WTC11 (cell line): ENCODE results near the gene ZFX. TPM values are rescaled to one million over a fixed set of nuclear protein-coding genes. Genes with fewer than 3 reads are reported as not detected.

Source experiments
- ATAC-seq: fragments of 200-7000 bp; cut with Tn5 transposase; 2 replicates; pipeline ENCODE4 v1.10.0; 2021; ENCODE audit warnings: mild to moderate bottlenecking, moderate library complexity
- CTCF ChIA-PET: fragments of 300-600 bp; sonication (Branson Sonifier 250); formaldehyde crosslinking; loops from one replicate; lab custom pipeline; 2021; ENCODE audit warnings: antibody characterized with exemption; lab: Charles Lee
- POLR2A ChIA-PET: fragments of 350-600 bp; sonication (Branson Sonifier 250); formaldehyde crosslinking; loops from one replicate; lab custom pipeline; 2021; ENCODE audit warnings: antibody characterized with exemption; lab: Charles Lee
- DNase-seq: peaks from one replicate; pipeline ENCODE4 v3.0.0; 2021; ENCODE audit warnings: low spot score
- H3K27ac Mint-ChIP-seq: 2 replicates; pipeline ENCODE4 v1.8.0; 2021; ENCODE audit warnings: mixed read lengths
- H3K27me3 Mint-ChIP-seq: 2 replicates; pipeline ENCODE4 v1.8.0; 2021; ENCODE audit warnings: low read depth, mild to moderate bottlenecking, moderate library complexity, mixed read lengths
- H3K36me3 Mint-ChIP-seq: 2 replicates; pipeline ENCODE4 v1.8.0; 2021; ENCODE audit warnings: mixed read lengths
- H3K4me1 Mint-ChIP-seq: 2 replicates; pipeline ENCODE4 v1.8.0; 2022; ENCODE audit warnings: mixed read lengths
- H3K4me3 Mint-ChIP-seq: 2 replicates; pipeline ENCODE4 v1.8.0; 2021; ENCODE audit warnings: mild to moderate bottlenecking, moderate library complexity, mixed read lengths
- H3K9me3 Mint-ChIP-seq: 2 replicates; pipeline ENCODE4 v1.8.0; 2021; ENCODE audit warnings: mixed read lengths
- ATF1 ChIP-seq: sonication (generic); formaldehyde crosslinking; IDR thresholded peaks from 2 replicates; pipeline ENCODE4 v1.8.1; 2023; ENCODE audit warnings: mild to moderate bottlenecking, moderate library complexity, missing genetic modification reagents
- CREM ChIP-seq: sonication (generic); formaldehyde crosslinking; IDR thresholded peaks from 2 replicates; pipeline ENCODE4 v1.8.1; 2022; ENCODE audit warnings: mild to moderate bottlenecking, missing genetic modification reagents, moderate library complexity
- E2F4 ChIP-seq: sonication (generic); formaldehyde crosslinking; IDR thresholded peaks from 2 replicates; pipeline ENCODE4 v1.8.1; 2022; ENCODE audit warnings: low read depth, mild to moderate bottlenecking, moderate library complexity, missing genetic modification reagents, borderline replicate concordance
- ELF4 ChIP-seq: sonication (generic); formaldehyde crosslinking; IDR thresholded peaks from 2 replicates; pipeline ENCODE4 v1.8.1; 2022; ENCODE audit warnings: low read depth, mild to moderate bottlenecking, moderate library complexity, missing genetic modification reagents
- GABPB1 ChIP-seq: sonication (generic); formaldehyde crosslinking; IDR thresholded peaks from 2 replicates; pipeline ENCODE4 v1.8.1; 2023; ENCODE audit warnings: mild to moderate bottlenecking, missing genetic modification reagents
- GTF2I ChIP-seq: fragments of 250-450 bp; sonication (Bioruptor Pico); conservative IDR thresholded peaks from 2 replicates; pipeline ENCODE4 v1.4.0; 2021; ENCODE audit warnings: mild to moderate bottlenecking
- JAZF1 ChIP-seq: fragments of 250-450 bp; sonication (Bioruptor Pico); IDR thresholded peaks from 2 replicates; pipeline ENCODE4 v1.9.0; 2021; ENCODE audit warnings: moderate library complexity, mild to moderate bottlenecking, inconsistent platforms
- JUN ChIP-seq: sonication (generic); formaldehyde crosslinking; IDR thresholded peaks from 2 replicates; pipeline ENCODE4 v1.8.0; 2023; ENCODE audit warnings: mild to moderate bottlenecking, missing genetic modification reagents
- NFYB ChIP-seq: sonication (generic); formaldehyde crosslinking; conservative IDR thresholded peaks from 2 replicates; pipeline ENCODE4 v1.8.0; 2022; ENCODE audit warnings: low read depth, missing genetic modification reagents
- RELA ChIP-seq: sonication (generic); formaldehyde crosslinking; IDR thresholded peaks from 2 replicates; pipeline ENCODE4 v1.8.1; 2022; ENCODE audit warnings: missing genetic modification reagents, mild to moderate bottlenecking, borderline replicate concordance
- SMAD3 ChIP-seq: sonication (generic); formaldehyde crosslinking; IDR thresholded peaks from 2 replicates; pipeline ENCODE4 v1.8.0; 2022; ENCODE audit warnings: missing genetic modification reagents, mild to moderate bottlenecking, borderline replicate concordance
- SOX15 ChIP-seq: fragments of 250-450 bp; sonication (Bioruptor Pico); IDR thresholded peaks from 2 replicates; pipeline ENCODE4 v1.9.0; 2021; ENCODE audit warnings: mild to moderate bottlenecking
- TEAD4 ChIP-seq: sonication (generic); formaldehyde crosslinking; IDR thresholded peaks from 2 replicates; pipeline ENCODE4 v1.8.0; 2022; ENCODE audit warnings: mild to moderate bottlenecking, missing genetic modification reagents
- TP53 ChIP-seq: sonication (generic); formaldehyde crosslinking; IDR thresholded peaks from 2 replicates; pipeline ENCODE4 v1.8.1; 2023; ENCODE audit warnings: mild to moderate bottlenecking, missing genetic modification reagents
- USF2 ChIP-seq: sonication (generic); formaldehyde crosslinking; IDR thresholded peaks from 2 replicates; pipeline ENCODE4 v1.8.1; 2023; ENCODE audit warnings: mild to moderate bottlenecking, missing genetic modification reagents, moderate library complexity
- ZBTB21 ChIP-seq: sonication (generic); formaldehyde crosslinking; IDR thresholded peaks from 2 replicates; pipeline ENCODE4 v1.8.1; 2023; ENCODE audit warnings: mild to moderate bottlenecking, missing genetic modification reagents, borderline replicate concordance
- ZNF138 ChIP-seq: sonication (generic); formaldehyde crosslinking; conservative IDR thresholded peaks from 2 replicates; pipeline ENCODE4 v1.8.1; 2022; ENCODE audit warnings: mild to moderate bottlenecking, moderate library complexity, missing genetic modification reagents
- ZNF671 ChIP-seq: fragments of 250-450 bp; sonication (Bioruptor Pico); IDR thresholded peaks from 2 replicates; pipeline ENCODE4 v1.8.0; 2021; ENCODE audit warnings: mild to moderate bottlenecking
- total RNA-seq: library from RNA; stranded (reverse); gene quantifications from 3 replicates; pipeline ENCODE4 v1.2.3, GENCODE V29; 2021
- TF ChIP-seq, protein P1 (sequence below): fragments of 250-450 bp; sonication (Bioruptor Pico); IDR thresholded peaks from 2 replicates; pipeline ENCODE4 v1.9.0; 2021; ENCODE audit warnings: mild to moderate bottlenecking, borderline replicate concordance
- TF ChIP-seq, protein P2 (sequence below): sonication (generic); formaldehyde crosslinking; IDR thresholded peaks from 2 replicates; pipeline ENCODE4 v1.8.1; 2022; ENCODE audit warnings: mild to moderate bottlenecking, missing genetic modification reagents, moderate library complexity, borderline replicate concordance
- TF ChIP-seq, protein P3 (sequence below): sonication (generic); formaldehyde crosslinking; IDR thresholded peaks from 2 replicates; pipeline ENCODE4 v1.8.1; 2023; ENCODE audit warnings: mild to moderate bottlenecking, missing genetic modification reagents
- TF ChIP-seq, protein P4 (sequence below): fragments of 250-450 bp; sonication (Bioruptor Pico); IDR thresholded peaks from 2 replicates; pipeline ENCODE4 v2.1.2; 2022; ENCODE audit warnings: mild to moderate bottlenecking, moderate library complexity
- TF ChIP-seq, protein P5 (sequence below): fragments of 250-450 bp; sonication (Bioruptor Pico); conservative IDR thresholded peaks from 2 replicates; pipeline ENCODE4 v1.9.0; 2021; ENCODE audit warnings: mild to moderate bottlenecking

ZFX gene
- total RNA-seq, 1 experiment from 2014 or later, result 19.3 TPM

- TF ChIP-seq TP53 (CRISPR knock-in tag) (no peak), USF2 (no peak), SOX15 (CRISPR knock-in tag) (no peak)
- TF ChIP-seq, protein P1, sequence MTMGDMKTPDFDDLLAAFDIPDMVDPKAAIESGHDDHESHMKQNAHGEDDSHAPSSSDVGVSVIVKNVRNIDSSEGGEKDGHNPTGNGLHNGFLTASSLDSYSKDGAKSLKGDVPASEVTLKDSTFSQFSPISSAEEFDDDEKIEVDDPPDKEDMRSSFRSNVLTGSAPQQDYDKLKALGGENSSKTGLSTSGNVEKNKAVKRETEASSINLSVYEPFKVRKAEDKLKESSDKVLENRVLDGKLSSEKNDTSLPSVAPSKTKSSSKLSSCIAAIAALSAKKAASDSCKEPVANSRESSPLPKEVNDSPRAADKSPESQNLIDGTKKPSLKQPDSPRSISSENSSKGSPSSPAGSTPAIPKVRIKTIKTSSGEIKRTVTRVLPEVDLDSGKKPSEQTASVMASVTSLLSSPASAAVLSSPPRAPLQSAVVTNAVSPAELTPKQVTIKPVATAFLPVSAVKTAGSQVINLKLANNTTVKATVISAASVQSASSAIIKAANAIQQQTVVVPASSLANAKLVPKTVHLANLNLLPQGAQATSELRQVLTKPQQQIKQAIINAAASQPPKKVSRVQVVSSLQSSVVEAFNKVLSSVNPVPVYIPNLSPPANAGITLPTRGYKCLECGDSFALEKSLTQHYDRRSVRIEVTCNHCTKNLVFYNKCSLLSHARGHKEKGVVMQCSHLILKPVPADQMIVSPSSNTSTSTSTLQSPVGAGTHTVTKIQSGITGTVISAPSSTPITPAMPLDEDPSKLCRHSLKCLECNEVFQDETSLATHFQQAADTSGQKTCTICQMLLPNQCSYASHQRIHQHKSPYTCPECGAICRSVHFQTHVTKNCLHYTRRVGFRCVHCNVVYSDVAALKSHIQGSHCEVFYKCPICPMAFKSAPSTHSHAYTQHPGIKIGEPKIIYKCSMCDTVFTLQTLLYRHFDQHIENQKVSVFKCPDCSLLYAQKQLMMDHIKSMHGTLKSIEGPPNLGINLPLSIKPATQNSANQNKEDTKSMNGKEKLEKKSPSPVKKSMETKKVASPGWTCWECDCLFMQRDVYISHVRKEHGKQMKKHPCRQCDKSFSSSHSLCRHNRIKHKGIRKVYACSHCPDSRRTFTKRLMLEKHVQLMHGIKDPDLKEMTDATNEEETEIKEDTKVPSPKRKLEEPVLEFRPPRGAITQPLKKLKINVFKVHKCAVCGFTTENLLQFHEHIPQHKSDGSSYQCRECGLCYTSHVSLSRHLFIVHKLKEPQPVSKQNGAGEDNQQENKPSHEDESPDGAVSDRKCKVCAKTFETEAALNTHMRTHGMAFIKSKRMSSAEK (CRISPR knock-in tag), result no peak
- TF ChIP-seq, protein P2, sequence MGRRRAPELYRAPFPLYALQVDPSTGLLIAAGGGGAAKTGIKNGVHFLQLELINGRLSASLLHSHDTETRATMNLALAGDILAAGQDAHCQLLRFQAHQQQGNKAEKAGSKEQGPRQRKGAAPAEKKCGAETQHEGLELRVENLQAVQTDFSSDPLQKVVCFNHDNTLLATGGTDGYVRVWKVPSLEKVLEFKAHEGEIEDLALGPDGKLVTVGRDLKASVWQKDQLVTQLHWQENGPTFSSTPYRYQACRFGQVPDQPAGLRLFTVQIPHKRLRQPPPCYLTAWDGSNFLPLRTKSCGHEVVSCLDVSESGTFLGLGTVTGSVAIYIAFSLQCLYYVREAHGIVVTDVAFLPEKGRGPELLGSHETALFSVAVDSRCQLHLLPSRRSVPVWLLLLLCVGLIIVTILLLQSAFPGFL (CRISPR knock-in tag), result no peak
- TF ChIP-seq, protein P3, sequence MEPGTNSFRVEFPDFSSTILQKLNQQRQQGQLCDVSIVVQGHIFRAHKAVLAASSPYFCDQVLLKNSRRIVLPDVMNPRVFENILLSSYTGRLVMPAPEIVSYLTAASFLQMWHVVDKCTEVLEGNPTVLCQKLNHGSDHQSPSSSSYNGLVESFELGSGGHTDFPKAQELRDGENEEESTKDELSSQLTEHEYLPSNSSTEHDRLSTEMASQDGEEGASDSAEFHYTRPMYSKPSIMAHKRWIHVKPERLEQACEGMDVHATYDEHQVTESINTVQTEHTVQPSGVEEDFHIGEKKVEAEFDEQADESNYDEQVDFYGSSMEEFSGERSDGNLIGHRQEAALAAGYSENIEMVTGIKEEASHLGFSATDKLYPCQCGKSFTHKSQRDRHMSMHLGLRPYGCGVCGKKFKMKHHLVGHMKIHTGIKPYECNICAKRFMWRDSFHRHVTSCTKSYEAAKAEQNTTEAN (CRISPR knock-in tag), result no peak
- TF ChIP-seq, protein P4, sequence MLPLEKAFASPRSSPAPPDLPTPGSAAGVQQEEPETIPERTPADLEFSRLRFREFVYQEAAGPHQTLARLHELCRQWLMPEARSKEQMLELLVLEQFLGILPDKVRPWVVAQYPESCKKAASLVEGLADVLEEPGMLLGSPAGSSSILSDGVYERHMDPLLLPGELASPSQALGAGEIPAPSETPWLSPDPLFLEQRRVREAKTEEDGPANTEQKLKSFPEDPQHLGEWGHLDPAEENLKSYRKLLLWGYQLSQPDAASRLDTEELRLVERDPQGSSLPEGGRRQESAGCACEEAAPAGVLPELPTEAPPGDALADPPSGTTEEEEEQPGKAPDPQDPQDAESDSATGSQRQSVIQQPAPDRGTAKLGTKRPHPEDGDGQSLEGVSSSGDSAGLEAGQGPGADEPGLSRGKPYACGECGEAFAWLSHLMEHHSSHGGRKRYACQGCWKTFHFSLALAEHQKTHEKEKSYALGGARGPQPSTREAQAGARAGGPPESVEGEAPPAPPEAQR (CRISPR knock-in tag), result no peak
These were observed 39.5 kb upstream of the ZFX start (continued) for GRCh38 chrX:24110069-24110468.

DNA sequence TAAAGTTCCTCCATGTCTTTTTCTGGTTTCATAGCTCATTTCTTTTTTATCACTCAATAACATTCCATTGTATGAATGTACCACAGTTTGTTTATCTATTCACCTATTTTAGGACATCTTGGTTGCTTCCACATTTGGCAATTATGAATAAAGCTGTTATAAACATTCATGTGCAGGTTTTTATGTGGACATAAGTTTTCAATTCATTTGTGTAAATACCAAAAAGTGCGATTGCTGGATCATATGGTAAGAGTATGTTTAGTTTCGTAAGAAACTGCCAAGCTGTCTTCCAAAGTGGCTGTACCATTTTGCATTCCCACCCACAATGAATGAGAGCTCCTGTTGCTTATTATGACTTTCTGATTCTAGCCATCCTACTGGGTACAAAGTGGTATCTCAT, 36.3 kb upstream of the ZFX start:
- DNase-seq (no peak), ATAC-seq (no peak)
- H3K9me3 Mint-ChIP-seq, result no peaks in the 10 kb centered on the region
- no peak overlapping the region for H3K4me3 Mint-ChIP-seq
- no peaks in the 10 kb centered on the region for H3K36me3 Mint-ChIP-seq
- H3K27ac Mint-ChIP-seq, result no peak overlapping the region
- ChIA-PET CTCF (no interaction called here), POLR2A (no interaction called here)
- no peaks in the 10 kb centered on the region; the same call in 1 of the 2 replicates for H3K27me3 Mint-ChIP-seq
- no peaks in the 10 kb centered on the region for H3K4me1 Mint-ChIP-seq
- TF ChIP-seq, protein P5, sequence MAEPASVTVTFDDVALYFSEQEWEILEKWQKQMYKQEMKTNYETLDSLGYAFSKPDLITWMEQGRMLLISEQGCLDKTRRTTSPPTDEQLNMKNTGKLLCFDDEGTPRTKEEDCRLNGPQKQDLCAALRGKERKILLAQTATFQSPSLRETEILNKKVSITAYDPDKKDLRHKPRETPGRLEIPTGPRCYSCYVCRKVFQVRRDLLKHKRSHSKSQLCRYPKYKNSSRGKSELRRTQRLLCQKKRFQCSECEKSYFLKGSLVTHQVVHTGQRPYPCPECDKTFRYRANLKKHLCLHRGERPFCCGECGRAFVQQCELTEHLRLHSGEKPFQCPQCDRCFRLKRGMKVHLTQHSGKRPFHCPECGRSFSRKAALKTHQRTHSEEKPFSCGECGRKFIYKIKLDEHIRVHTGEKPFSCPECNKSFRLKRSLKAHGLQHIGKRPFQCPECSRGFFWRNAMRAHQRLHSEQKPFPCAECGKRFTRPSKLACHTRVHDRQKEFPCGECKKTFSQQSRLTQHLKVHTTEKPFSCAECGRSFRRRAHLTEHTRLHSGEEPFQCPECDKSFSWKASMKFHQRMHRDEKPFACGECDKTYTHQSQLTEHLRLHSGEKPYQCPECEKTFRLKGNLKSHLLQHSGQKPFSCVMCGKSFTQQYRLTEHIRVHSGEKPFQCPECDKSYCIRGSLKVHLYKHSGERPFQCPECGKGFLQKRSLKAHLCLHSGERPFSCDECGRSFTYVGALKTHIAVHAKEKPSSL (CRISPR knock-in tag), result no peak
- TF ChIP-seq GTF2I (CRISPR knock-in tag), result no peak
- TF ChIP-seq USF2, result no peak
- TF ChIP-seq RELA (CRISPR knock-in tag), result no peak
- no peak for TF ChIP-seq ZNF138 (CRISPR knock-in tag)
- TF ChIP-seq SMAD3 (CRISPR knock-in tag), result no peak
- TF ChIP-seq JUN (CRISPR knock-in tag), result no peak
- no peak for TF ChIP-seq ZBTB21
- TF ChIP-seq GABPB1 (CRISPR knock-in tag), result no peak
- no peak for TF ChIP-seq ATF1 (CRISPR knock-in tag)
- no peak for TF ChIP-seq ELF4 (CRISPR knock-in tag)
- no peak for TF ChIP-seq CREM
- TF ChIP-seq TEAD4 (CRISPR knock-in tag), result no peak
- no peak for TF ChIP-seq NFYB (CRISPR knock-in tag)
- TF ChIP-seq JAZF1 (CRISPR knock-in tag), result no peak
- TF ChIP-seq ZNF671 (CRISPR knock-in tag), result no peak
- TF ChIP-seq E2F4 (CRISPR knock-in tag), result no peak
